HG02763 (cell line): ENCODE data around the gene NEU2.
"Not testable (repeated sequence)": the region's sequence is repeated elsewhere in the genome, so short reads cannot be mapped to it uniquely, and the experiment has no call there.

Source experiments
- ATAC-seq: cut with Tn5 transposase; IDR thresholded peaks from one replicate; pipeline ENCODE4 v1.9.1; 2021; ENCODE audit warnings: mild to moderate bottlenecking, moderate library complexity; ENCODE audit not compliant: unreplicated experiment

NEU2 gene

GRCh38 chr2:233055362-233055761, 22.9 kb downstream of the NEU2 start:
- ATAC-seq: no peak

GRCh38 chr2:233056961-233057605, 24.6 kb downstream of the NEU2 start:
- no peak for ATAC-seq

GRCh38 chr2:233058717-233059546, 26.5 kb downstream of the NEU2 start:
- ATAC-seq: no peak

- ATAC-seq: no peak
Observed at GRCh38 chr2:233059547-233059796, 27.0 kb downstream of the NEU2 start.

GRCh38 chr2:233059797-233060500, 27.5 kb downstream of the NEU2 start, which contains the start of gene INPP5D:
Gene INPP5D (plus strand): TSS chr2:233060342. CDS start chr2:233060479, 137 bp downstream.
- peak; percentile 41 for ATAC-seq

- ATAC-seq: no peak
Observed at GRCh38 chr2:233060501-233060979, 28.1 kb downstream of the NEU2 start.

GRCh38 chr2:233060980-233061590, 28.6 kb downstream of the NEU2 start:
- ATAC-seq: no peak

- ATAC-seq: no peak
Observed at GRCh38 chr2:233061591-233062450, 29.3 kb downstream of the NEU2 start.

GRCh38 chr2:233062451-233062850, 30.0 kb downstream of the NEU2 start:
- ATAC-seq: no peak

- no peak for ATAC-seq
Observed at GRCh38 chr2:233062946-233063268, 30.4 kb downstream of the NEU2 start.

GRCh38 chr2:233063269-233063975, 30.9 kb downstream of the NEU2 start:
- ATAC-seq: peak; percentile 54

GRCh38 chr2:233063976-233064411, 31.5 kb downstream of the NEU2 start:
- ATAC-seq: no peak

- ATAC-seq: no peak
Observed at GRCh38 chr2:233064530-233065199, 32.2 kb downstream of the NEU2 start.

GRCh38 chr2:233065200-233065589, 32.7 kb downstream of the NEU2 start:
- not testable (repeated sequence) for ATAC-seq

- ATAC-seq: no peak
Observed at GRCh38 chr2:233065954-233066470, 33.5 kb downstream of the NEU2 start.

GRCh38 chr2:233068762-233069418, 36.4 kb downstream of the NEU2 start:
- ATAC-seq: no peak

- ATAC-seq: no peak
Observed at GRCh38 chr2:233072838-233073237, 40.4 kb downstream of the NEU2 start.

- no peak for ATAC-seq
Observed at GRCh38 chr2:233074106-233074505, 41.6 kb downstream of the NEU2 start.
